ENCODE measurements around the gene PIP5K1B. TPM values are rescaled to one million over a fixed set of nuclear protein-coding genes. Genes with fewer than 3 reads are reported as not detected.

PIP5K1B gene
- total and polyA plus RNA-seq, 12 donors, result 2.1 to 24.0 (median 9.7) TPM

DNA sequence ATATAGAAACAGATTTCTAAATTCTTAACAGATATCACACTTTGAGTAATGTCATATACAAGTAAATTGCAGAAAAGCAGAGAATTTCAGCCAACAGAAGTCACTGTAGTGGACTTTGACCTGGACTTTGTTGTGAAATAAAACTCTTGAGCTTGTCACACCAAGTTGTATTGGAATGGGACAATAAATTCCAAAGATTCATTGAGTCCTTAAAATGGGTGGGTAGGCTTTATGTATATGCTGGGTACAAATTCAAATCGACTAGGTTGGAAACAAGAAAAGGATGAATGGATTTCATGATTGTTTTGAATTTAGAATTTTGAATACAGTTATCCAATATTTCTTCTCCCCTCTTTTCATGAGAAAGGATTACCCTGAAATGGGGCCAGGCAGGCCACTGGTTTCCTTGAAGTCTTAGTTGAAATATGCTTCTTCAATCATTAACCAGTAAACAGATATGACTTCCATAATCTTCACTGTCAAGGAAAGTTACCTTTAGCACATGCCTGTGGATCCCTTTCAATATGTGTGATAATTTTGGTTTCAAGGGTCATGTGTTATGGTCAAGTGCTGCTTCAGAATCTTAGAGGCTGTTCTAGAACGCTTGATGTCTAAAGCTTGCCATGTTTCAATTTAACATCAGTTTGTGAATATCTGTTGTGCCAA is 25.7 kb downstream of the PIP5K1B start:
- DNase-seq, result no peak
- intact Hi-C loops (cut with DNase I), result no loop called here
- no peaks in the 10 kb centered on the region for H3K36me3 ChIP-seq (replicated peaks in 1 of 2)
- H3K9me3 ChIP-seq (replicated peaks in 1 of 3), result no peaks in the 10 kb centered on the region
- no peak for TF ChIP-seq POLR2A (IDR thresholded peaks at IDR 0.05)
- TF ChIP-seq, protein P1, sequence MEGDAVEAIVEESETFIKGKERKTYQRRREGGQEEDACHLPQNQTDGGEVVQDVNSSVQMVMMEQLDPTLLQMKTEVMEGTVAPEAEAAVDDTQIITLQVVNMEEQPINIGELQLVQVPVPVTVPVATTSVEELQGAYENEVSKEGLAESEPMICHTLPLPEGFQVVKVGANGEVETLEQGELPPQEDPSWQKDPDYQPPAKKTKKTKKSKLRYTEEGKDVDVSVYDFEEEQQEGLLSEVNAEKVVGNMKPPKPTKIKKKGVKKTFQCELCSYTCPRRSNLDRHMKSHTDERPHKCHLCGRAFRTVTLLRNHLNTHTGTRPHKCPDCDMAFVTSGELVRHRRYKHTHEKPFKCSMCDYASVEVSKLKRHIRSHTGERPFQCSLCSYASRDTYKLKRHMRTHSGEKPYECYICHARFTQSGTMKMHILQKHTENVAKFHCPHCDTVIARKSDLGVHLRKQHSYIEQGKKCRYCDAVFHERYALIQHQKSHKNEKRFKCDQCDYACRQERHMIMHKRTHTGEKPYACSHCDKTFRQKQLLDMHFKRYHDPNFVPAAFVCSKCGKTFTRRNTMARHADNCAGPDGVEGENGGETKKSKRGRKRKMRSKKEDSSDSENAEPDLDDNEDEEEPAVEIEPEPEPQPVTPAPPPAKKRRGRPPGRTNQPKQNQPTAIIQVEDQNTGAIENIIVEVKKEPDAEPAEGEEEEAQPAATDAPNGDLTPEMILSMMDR (IDR thresholded peaks at IDR 0.05), result no peak
- H3K27ac ChIP-seq, result no peak overlapping the region
- no peak overlapping the region for H3K4me3 ChIP-seq
- 86 to 95% (median 90%) methylated on average over 2 of the region's 2 CpGs for WGBS, 4 donors
- no peaks in the 10 kb centered on the region for H3K4me1 ChIP-seq (replicated peaks in 1 of 2)
- H3K27me3 ChIP-seq, result no peaks in the 10 kb centered on the region

DNA sequence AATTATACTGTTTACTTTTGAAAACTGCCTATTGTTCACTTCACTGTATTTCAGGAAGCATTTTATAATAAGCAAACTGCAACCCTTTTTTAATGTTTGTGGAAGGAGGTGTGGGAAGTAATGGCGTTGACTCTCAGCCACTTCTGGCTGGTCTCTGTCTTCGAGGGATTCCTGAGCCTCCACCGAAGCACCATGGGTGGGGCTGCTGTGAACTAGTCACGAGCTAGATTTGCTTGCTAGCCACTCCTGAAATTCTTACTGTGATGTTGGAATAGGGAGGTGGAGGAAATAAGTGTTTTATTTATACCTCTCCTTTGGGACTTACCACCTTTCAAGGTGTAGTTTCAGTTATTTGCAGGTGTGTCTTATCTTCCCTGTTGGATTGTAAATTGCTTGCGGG is 26.8 kb downstream of the PIP5K1B start:
- no peaks in the 10 kb centered on the region for H3K4me1 ChIP-seq (replicated peaks in 1 of 2)
- H3K36me3 ChIP-seq (replicated peaks in 1 of 2), result no peaks in the 10 kb centered on the region
- H3K27me3 ChIP-seq, result no peaks in the 10 kb centered on the region
- no peak for DNase-seq
- H3K9me3 ChIP-seq (replicated peaks in 1 of 3), result no peaks in the 10 kb centered on the region
- 79 to 94% (median 84%) methylated on average over 5 of the region's 5 CpGs for WGBS, 4 donors
- H3K4me3 ChIP-seq, result no peak overlapping the region
- TF ChIP-seq, protein P1 (IDR thresholded peaks at IDR 0.05), result no peak
- TF ChIP-seq POLR2A (IDR thresholded peaks at IDR 0.05), result no peak
- H3K27ac ChIP-seq, result no peak overlapping the region
- intact Hi-C loops (cut with DNase I), result no loop called here

DNA sequence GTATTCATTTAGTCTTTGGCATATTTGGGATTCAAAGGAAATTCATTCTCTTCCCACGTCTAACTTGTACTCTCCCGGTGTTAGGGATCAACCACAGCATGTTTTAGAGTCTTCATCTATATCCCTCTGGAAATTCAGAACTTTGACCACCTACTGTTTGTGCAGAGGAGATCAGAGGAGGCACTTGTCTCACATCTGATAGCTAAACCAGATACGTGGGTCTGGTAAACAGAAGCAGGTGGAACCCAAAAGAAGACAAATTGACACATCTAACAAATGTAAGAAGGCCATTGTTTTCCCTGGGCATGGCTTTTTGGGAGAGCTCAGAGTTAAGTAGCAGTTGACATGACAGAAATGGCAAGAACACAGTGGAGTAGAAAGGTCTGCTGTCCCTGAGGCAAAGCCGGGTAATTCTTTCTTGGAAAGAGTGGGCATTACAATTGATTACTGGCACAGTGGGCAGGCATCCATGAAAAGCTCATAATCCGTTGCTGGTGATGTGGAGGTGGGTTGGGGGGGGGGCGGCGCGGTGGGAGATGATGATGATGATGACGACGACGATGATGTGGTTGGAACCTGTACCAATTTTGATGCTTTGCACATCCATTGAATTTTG is 27.5 kb downstream of the PIP5K1B start:
- Histone ChIP-seq H3K4me1 (replicated peaks in 1 of 2) (no peaks in the 10 kb centered on the region), H3K4me3 (no peak overlapping the region), H3K27ac (no peak overlapping the region), H3K27me3 (no peaks in the 10 kb centered on the region), H3K36me3 (replicated peaks in 1 of 2) (no peaks in the 10 kb centered on the region), H3K9me3 (replicated peaks in 1 of 3) (no peaks in the 10 kb centered on the region)
- 89 to 95% (median 91%) methylated on average over 11 of the region's 11 CpGs for WGBS, 4 donors
- no peak for TF ChIP-seq POLR2A (IDR thresholded peaks at IDR 0.05)
- TF ChIP-seq, protein P1 (IDR thresholded peaks at IDR 0.05), result no peak
- intact Hi-C loops (cut with DNase I), result no loop called here
- no peak for DNase-seq

DNA sequence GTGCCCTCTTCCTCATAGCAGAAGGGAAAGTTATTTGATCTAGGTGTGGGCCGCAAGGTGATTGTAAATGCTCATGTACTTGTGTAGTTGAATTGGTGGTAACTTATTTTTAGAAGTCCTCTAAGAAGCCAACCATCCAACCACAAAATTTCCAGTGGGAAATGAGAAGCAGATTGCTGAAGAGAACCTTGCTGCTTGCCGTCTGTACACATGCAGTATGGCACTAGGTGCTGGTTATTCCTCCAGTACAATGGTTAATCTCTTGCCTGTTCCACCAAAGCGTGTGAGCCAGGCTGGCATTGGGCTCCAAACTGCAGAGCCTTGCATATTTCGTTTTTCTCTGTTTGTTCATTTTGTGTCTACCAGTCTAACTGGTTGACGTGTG is 28.0 kb downstream of the PIP5K1B start:
- 76 to 89% (median 88%) methylated on average over 5 of the region's 5 CpGs for WGBS, 4 donors
- no peak for TF ChIP-seq POLR2A (IDR thresholded peaks at IDR 0.05)
- TF ChIP-seq, protein P1 (IDR thresholded peaks at IDR 0.05), result no peak
- intact Hi-C loops (cut with DNase I), result no loop called here
- Histone ChIP-seq H3K27ac (no peak overlapping the region), H3K4me1 (replicated peaks in 1 of 2) (no peaks in the 10 kb centered on the region), H3K36me3 (replicated peaks in 1 of 2) (no peaks in the 10 kb centered on the region), H3K27me3 (no peaks in the 10 kb centered on the region), H3K9me3 (replicated peaks in 1 of 3) (no peaks in the 10 kb centered on the region), H3K4me3 (no peak overlapping the region)
- no peak for DNase-seq
